Ascending aorta (tissue), 2 donors: Measurements from ENCODE around the gene GP9. TPM values are rescaled to one million over a fixed set of nuclear protein-coding genes. Genes with fewer than 3 reads are reported as not detected.
A peak's percentile ranks its signal among the peaks of the same experiment; 100 is the strongest.

Experiments
- DNase-seq, 2 donors: peaks; one replicate each; pipeline ENCODE4 v3.0.0-alpha.2; 2019; ENCODE audit warnings: low spot score in 2 of 2
- H3K27ac ChIP-seq, 2 donors: fragments of 200-600 bp; sonication (generic); one replicate each; pipeline ENCODE4 v1.5.1; 2016 to 2017; ENCODE audit warnings: mild to moderate bottlenecking in 1 of 2
- H3K27me3 ChIP-seq: fragments of 200-600 bp; sonication (generic); one replicate; pipeline ENCODE4 v1.5.1; 2017
- H3K36me3 ChIP-seq, 2 donors: fragments of 200-600 bp; sonication (generic); one replicate each; pipeline ENCODE4 v1.5.1; 2016
- H3K4me1 ChIP-seq, 2 donors: fragments of 200-600 bp; sonication (generic); one replicate each; pipeline ENCODE4 v1.5.1; 2016 to 2017; ENCODE audit warnings: mild to moderate bottlenecking in 1 of 2
- H3K4me3 ChIP-seq, 2 donors: fragments of 200-600 bp; sonication (generic); one replicate each; pipeline ENCODE4 v1.5.1; 2016 to 2017; ENCODE audit warnings: mild to moderate bottlenecking in 1 of 2
- H3K9me3 ChIP-seq, 2 donors: fragments of 200-600 bp; sonication (generic); one replicate each; pipeline ENCODE4 v1.5.1; 2016
- CTCF ChIP-seq, 3 experiments: fragments of 200-600 bp in 2 of 3; fragments of 450-650 bp in 1 of 3; sonication (generic) in 2 of 3; IDR thresholded peaks; one replicate each; pipeline ENCODE4 v1.5.1; 2016 to 2019; ENCODE audit warnings: antibody characterized with exemption in 3 of 3, mild to moderate bottlenecking in 1 of 3, moderate library complexity in 1 of 3
- intact Hi-C: fragments of 100-400 bp; cut with DNase I; formaldehyde crosslinking; loops from one replicate; pipeline ENCODE4 v1.15.1; 2023
- total RNA-seq: library from RNA; depleted of rRNA; stranded (reverse); fragments of >200 nt; gene quantifications from one replicate; pipeline ENCODE4 v1.1.0, GENCODE V29; 2016

The GP9 gene
- total RNA-seq, 1 donor from 2014 or later, result not detected

GRCh38 chr3:129046732-129047552 is 13.6 kb upstream of the GP9 start:
- H3K36me3 ChIP-seq, result no peaks in the 10 kb centered on the region
- TF ChIP-seq CTCF (IDR thresholded peaks at IDR 0.05), result no peak
- H3K27ac ChIP-seq, result no peak overlapping the region
- peak overlapping the region in 1 of 2 donors; percentile 56 for H3K4me3 ChIP-seq
- DNase-seq, result no peak
- peaks cover 5 to 12% of the 10 kb centered on the region in 2 donors for H3K4me1 ChIP-seq
- no peaks in the 10 kb centered on the region for H3K9me3 ChIP-seq
- H3K27me3 ChIP-seq, result no peaks in the 10 kb centered on the region
- intact Hi-C loops, result no loop called here

- intact Hi-C loops, result no loop called here
- no peak overlapping the region for H3K4me3 ChIP-seq
- H3K4me1 ChIP-seq, result peaks cover 5 to 16% of the 10 kb centered on the region in 2 donors
- no peak overlapping the region for H3K27ac ChIP-seq
- no peak for DNase-seq
- H3K9me3 ChIP-seq, result no peaks in the 10 kb centered on the region
- H3K27me3 ChIP-seq, result no peaks in the 10 kb centered on the region
- TF ChIP-seq CTCF (IDR thresholded peaks at IDR 0.05), result no peak
- H3K36me3 ChIP-seq, result no peaks in the 10 kb centered on the region
Measured at GRCh38 chr3:129047553-129047839, 13.1 kb upstream of the GP9 start.

- H3K36me3 ChIP-seq, result no peaks in the 10 kb centered on the region
- H3K27me3 ChIP-seq, result no peaks in the 10 kb centered on the region
- no peaks in the 10 kb centered on the region for H3K9me3 ChIP-seq
- no peak overlapping the region for H3K4me3 ChIP-seq
- H3K27ac ChIP-seq, result no peak overlapping the region
- intact Hi-C loops, result no loop called here
- DNase-seq, result no peak
- H3K4me1 ChIP-seq, result peaks cover 5 to 27% of the 10 kb centered on the region in 2 donors
- TF ChIP-seq CTCF (IDR thresholded peaks at IDR 0.05), result no peak
Measured at GRCh38 chr3:129050556-129051295, 9.9 kb upstream of the GP9 start.

GRCh38 chr3:129051871-129052340 is 8.7 kb upstream of the GP9 start:
- H3K27me3 ChIP-seq, result no peaks in the 10 kb centered on the region
- H3K4me3 ChIP-seq, result no peak overlapping the region
- H3K9me3 ChIP-seq, result no peaks in the 10 kb centered on the region
- no peaks in the 10 kb centered on the region for H3K36me3 ChIP-seq
- intact Hi-C loops, result loop anchor here (2.0 kb wide), 1 partner anchor 35 kb away; no protein-coding TSS in a partner anchor
- H3K4me1 ChIP-seq, result peaks cover 0 to 22% of the 10 kb centered on the region in 2 donors
- DNase-seq, result no peak
- peak overlapping the region; percentile 55 to 75 for H3K27ac ChIP-seq
- no peak for TF ChIP-seq CTCF (IDR thresholded peaks at IDR 0.05)

- peaks cover 0 to 22% of the 10 kb centered on the region in 2 donors for H3K4me1 ChIP-seq
- intact Hi-C loops, result loop anchor here (1.0 to 2.0 kb wide), 3 partner anchors 34 to 109 kb away; partner anchors contain the start of gene ISY1
- no peaks in the 10 kb centered on the region for H3K36me3 ChIP-seq
- DNase-seq, result no peak
- TF ChIP-seq CTCF (IDR thresholded peaks at IDR 0.05), result no peak
- H3K27me3 ChIP-seq, result no peaks in the 10 kb centered on the region
- no peaks in the 10 kb centered on the region for H3K9me3 ChIP-seq
- no peak overlapping the region for H3K4me3 ChIP-seq
- H3K27ac ChIP-seq, result peak overlapping the region; percentile 55 to 75
Measured at GRCh38 chr3:129052675-129053074, 7.9 kb upstream of the GP9 start.
